ENCODE measurements around the gene COMMD6. TPM values are rescaled to one million over a fixed set of nuclear protein-coding genes. Genes with fewer than 3 reads are reported as not detected.

COMMD6 gene
- total RNA-seq, 1 experiment from 2014 or later, result 384 TPM

Other genes with a start within 250 kb of the COMMD6 start
- gene TBC1D4, start 55.7 kb downstream of the COMMD6 start, total RNA-seq (2014; rRNA removed; shearing (Covaris generic); ENCODE audit: low replicate concordance), result 3.1 and 4.0 TPM in 2 replicates
- gene UCHL3, start 11.9 kb upstream of the COMMD6 start, total RNA-seq (2014; rRNA removed; shearing (Covaris generic); ENCODE audit: low replicate concordance), result 53.9 and 84.8 TPM in 2 replicates
- 31.9 and 40.0 TPM in 2 replicates for gene LMO7, start 98.5 kb upstream of the COMMD6 start, total RNA-seq (2014; rRNA removed; shearing (Covaris generic); ENCODE audit: low replicate concordance)